PC-9 (cell line): Measurements from ENCODE around the gene CHI3L1. TPM values are rescaled to one million over a fixed set of nuclear protein-coding genes. Genes with fewer than 3 reads are reported as not detected.

Source experiments
- BruUV-seq: library from RNA; stranded (reverse); fragments of 400-500 nt; replicated peaks from 2 replicates; lab custom pipeline; 2021; lab: Mats Ljungman, UMichigan
- CTCF ChIA-PET: fragments of 300-600 bp; sonication (Branson Sonifier 250); formaldehyde crosslinking; loops from one replicate; lab custom pipeline; 2022; ENCODE audit warnings: antibody characterized with exemption; lab: Charles Lee
- POLR2A ChIA-PET: fragments of 300-600 bp; sonication (Branson Sonifier 250); formaldehyde crosslinking; loops from one replicate; lab custom pipeline; 2022; ENCODE audit warnings: antibody characterized with exemption; ENCODE audit not compliant: unreplicated experiment; lab: Charles Lee
- DNase-seq, 2 experiments: peaks; one replicate each; pipeline versions ENCODE4 v3.0.0 to v3.0.0-alpha.2; 2015 to 2022; ENCODE audit warnings: mixed read lengths in 1 of 2
- H2AFZ ChIP-seq: fragments of 200-600 bp; sonication (generic); 2 replicates; pipeline ENCODE4 v1.8.1; 2017; ENCODE audit warnings: antibody characterized with exemption
- H3F3A ChIP-seq: fragments of 200-600 bp; sonication (generic); 2 replicates; pipeline ENCODE4 v1.8.1; 2017; ENCODE audit warnings: antibody characterized with exemption, mild to moderate bottlenecking, low read depth; ENCODE audit not compliant: insufficient read depth
- H3K27ac ChIP-seq: fragments of 200-600 bp; sonication (generic); 2 replicates; pipeline ENCODE4 v1.6.1; 2016; ENCODE audit warnings: mixed run types
- H3K27me3 ChIP-seq: fragments of 200-600 bp; sonication (generic); 2 replicates; pipeline ENCODE4 v1.6.1; 2016; ENCODE audit warnings: low read depth, mixed run types; ENCODE audit not compliant: insufficient read depth
- H3K36me3 ChIP-seq: fragments of 200-600 bp; sonication (generic); 2 replicates; pipeline ENCODE4 v1.6.1; 2016; ENCODE audit warnings: low read depth, mixed run types
- H3K4me1 ChIP-seq: fragments of 200-600 bp; sonication (generic); replicated peaks from 2 replicates; pipeline ENCODE4 v1.6.1; 2016; ENCODE audit warnings: mixed run types; ENCODE audit not compliant: insufficient read depth
- H3K4me2 ChIP-seq: fragments of 200-600 bp; sonication (generic); 2 replicates; pipeline ENCODE4 v1.6.1; 2017; ENCODE audit warnings: mixed run types
- H3K4me3 ChIP-seq: fragments of 200-600 bp; sonication (generic); 2 replicates; pipeline ENCODE4 v1.6.1; 2016; ENCODE audit warnings: mixed run types
- H3K79me2 ChIP-seq: fragments of 200-600 bp; sonication (generic); 2 replicates; pipeline ENCODE4 v1.6.1; 2017; ENCODE audit warnings: low read depth, mixed run types
- H3K9me2 ChIP-seq: fragments of 200-600 bp; sonication (generic); 2 replicates; pipeline ENCODE4 v1.8.1; 2017; ENCODE audit warnings: mild to moderate bottlenecking; ENCODE audit not compliant: insufficient read depth
- H3K9me3 ChIP-seq: fragments of 200-600 bp; sonication (generic); 2 replicates; pipeline ENCODE4 v1.8.1; 2016; ENCODE audit warnings: low read depth; ENCODE audit not compliant: insufficient read depth
- H4K20me1 ChIP-seq: fragments of 200-600 bp; sonication (generic); 2 replicates; pipeline ENCODE4 v1.8.1; 2017; ENCODE audit not compliant: insufficient read depth
- EZH2 ChIP-seq: fragments of 200-600 bp; sonication (generic); IDR thresholded peaks from 2 replicates; pipeline ENCODE4 v1.8.0; 2017; ENCODE audit warnings: antibody characterized with exemption, low read depth
- intact Hi-C: fragments of 100-400 bp; cut with micrococcal nuclease; formaldehyde crosslinking; loops from one replicate; pipeline ENCODE4 v1.10.0; 2022; ENCODE audit not compliant: unreplicated experiment
- total RNA-seq: library from RNA; stranded (reverse); gene quantifications from 2 replicates; pipeline ENCODE4 v1.2.3, GENCODE V29; 2021
- TF ChIP-seq, protein P1 (sequence below): fragments of 200-600 bp; sonication (generic); conservative IDR thresholded peaks from 2 replicates; pipeline ENCODE4 v1.6.1; 2017; ENCODE audit warnings: mixed run types, antibody characterized with exemption, mild to moderate bottlenecking, moderate library complexity

CHI3L1 gene
- total RNA-seq, 1 experiment from 2014 or later = not detected

DNA sequence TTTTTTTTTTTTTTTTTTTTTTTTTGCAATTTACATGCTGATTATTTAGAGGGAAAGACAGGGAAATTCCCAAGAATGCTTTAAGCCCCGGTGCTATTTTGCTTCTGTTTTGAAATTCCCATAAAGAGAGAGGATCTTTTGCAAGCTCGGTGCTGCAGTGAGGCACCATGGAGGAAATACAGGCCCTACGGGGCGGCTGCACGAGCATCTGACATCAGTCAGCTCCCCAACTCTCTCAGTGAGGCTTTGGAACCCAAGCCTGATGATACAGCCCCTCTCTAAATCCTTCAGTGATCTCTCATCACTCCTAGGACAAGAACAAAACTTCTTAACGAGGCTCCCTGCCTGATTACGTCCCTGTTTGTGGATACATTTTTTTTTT is 791 bp upstream of the CHI3L1 start:
- H3K27ac ChIP-seq = no peak overlapping the region
- H4K20me1 ChIP-seq = no peaks in the 10 kb centered on the region
- intact Hi-C loops = no loop called here
- DNase-seq = no peak
- H3F3A ChIP-seq = no peaks in the 10 kb centered on the region
- no peaks in the 10 kb centered on the region for H3K36me3 ChIP-seq
- H3K4me2 ChIP-seq = no peak overlapping the region
- no peaks in the 10 kb centered on the region for H3K27me3 ChIP-seq
- TF ChIP-seq EZH2 = no peak
- TF ChIP-seq, protein P1, sequence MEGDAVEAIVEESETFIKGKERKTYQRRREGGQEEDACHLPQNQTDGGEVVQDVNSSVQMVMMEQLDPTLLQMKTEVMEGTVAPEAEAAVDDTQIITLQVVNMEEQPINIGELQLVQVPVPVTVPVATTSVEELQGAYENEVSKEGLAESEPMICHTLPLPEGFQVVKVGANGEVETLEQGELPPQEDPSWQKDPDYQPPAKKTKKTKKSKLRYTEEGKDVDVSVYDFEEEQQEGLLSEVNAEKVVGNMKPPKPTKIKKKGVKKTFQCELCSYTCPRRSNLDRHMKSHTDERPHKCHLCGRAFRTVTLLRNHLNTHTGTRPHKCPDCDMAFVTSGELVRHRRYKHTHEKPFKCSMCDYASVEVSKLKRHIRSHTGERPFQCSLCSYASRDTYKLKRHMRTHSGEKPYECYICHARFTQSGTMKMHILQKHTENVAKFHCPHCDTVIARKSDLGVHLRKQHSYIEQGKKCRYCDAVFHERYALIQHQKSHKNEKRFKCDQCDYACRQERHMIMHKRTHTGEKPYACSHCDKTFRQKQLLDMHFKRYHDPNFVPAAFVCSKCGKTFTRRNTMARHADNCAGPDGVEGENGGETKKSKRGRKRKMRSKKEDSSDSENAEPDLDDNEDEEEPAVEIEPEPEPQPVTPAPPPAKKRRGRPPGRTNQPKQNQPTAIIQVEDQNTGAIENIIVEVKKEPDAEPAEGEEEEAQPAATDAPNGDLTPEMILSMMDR = no peak
- ChIA-PET POLR2A (no interaction called here), CTCF (no interaction called here)
- no peak overlapping the region for H2AFZ ChIP-seq
- H3K4me3 ChIP-seq = no peak overlapping the region
- no TSS peak for BruUV-seq
- no peaks in the 10 kb centered on the region for H3K4me1 ChIP-seq
- H3K9me3 ChIP-seq = no peaks in the 10 kb centered on the region
- H3K9me2 ChIP-seq = no peaks in the 10 kb centered on the region
- no peaks in the 10 kb centered on the region for H3K79me2 ChIP-seq

DNA sequence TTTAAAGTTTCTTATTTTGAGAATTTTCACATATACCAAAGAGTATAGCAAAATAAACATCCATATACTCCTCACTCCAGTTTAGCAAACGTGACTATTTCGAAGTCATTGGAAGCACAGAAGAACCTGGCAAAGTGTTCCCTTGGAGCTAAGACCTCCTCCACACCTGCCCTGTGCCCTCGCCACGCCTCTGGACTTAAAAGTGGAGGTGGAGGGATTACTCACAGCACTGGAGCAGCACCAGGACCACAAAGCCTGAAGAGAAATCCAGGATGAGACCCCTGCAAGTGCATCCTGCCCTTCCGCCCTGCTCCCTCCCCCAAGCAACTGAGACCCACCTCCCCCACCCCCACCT is 436 bp downstream of the CHI3L1 start:
- CTCF ChIA-PET = interaction anchor here (0.7 kb wide), 1 partner anchor 79 kb away, joined by 3 read pairs; no protein-coding TSS in a partner anchor
- TF ChIP-seq, protein P1 = no peak
- H4K20me1 ChIP-seq = no peaks in the 10 kb centered on the region
- H3K4me2 ChIP-seq = no peak overlapping the region
- no peaks in the 10 kb centered on the region for H3F3A ChIP-seq
- intact Hi-C loops = no loop called here
- BruUV-seq = no TSS peak
- no peak overlapping the region for H3K27ac ChIP-seq
- H2AFZ ChIP-seq = no peak overlapping the region
- no peaks in the 10 kb centered on the region for H3K79me2 ChIP-seq
- POLR2A ChIA-PET = no interaction called here
- H3K27me3 ChIP-seq = no peaks in the 10 kb centered on the region
- no peaks in the 10 kb centered on the region for H3K9me2 ChIP-seq
- no peaks in the 10 kb centered on the region for H3K4me1 ChIP-seq
- no peak overlapping the region for H3K4me3 ChIP-seq
- H3K36me3 ChIP-seq = no peaks in the 10 kb centered on the region
- no peaks in the 10 kb centered on the region for H3K9me3 ChIP-seq
- DNase-seq = no peak

DNA sequence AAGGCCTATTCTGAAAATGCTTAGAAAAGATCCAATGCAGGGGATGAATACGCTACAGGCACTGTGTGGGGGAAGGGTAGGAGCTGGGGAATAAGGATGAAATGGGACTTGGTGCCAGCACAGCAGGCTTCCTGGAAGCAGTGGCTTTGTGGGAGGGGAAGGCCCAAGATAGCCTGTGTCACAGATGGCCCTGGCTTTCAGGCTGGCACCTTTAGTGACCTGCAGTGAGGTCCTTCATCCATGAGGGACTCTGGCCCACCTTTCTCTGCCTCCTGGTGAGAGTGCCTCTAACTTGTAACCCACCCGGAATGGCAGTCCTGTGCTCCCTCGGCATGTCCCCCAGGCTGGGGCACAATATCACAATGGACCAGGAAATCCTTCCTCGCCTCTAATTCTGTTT is 919 bp downstream of the CHI3L1 start:
- TF ChIP-seq, protein P1 = no peak
- TF ChIP-seq EZH2 = no peak
- CTCF ChIA-PET = interaction anchor here (0.7 kb wide), 1 partner anchor 80 kb away, joined by 3 read pairs; no protein-coding TSS in a partner anchor
- Histone ChIP-seq H3K4me2 (no peak overlapping the region), H3K4me1 (no peaks in the 10 kb centered on the region), H3K79me2 (no peaks in the 10 kb centered on the region), H4K20me1 (no peaks in the 10 kb centered on the region), H2AFZ (no peak overlapping the region), H3K36me3 (no peaks in the 10 kb centered on the region), H3K4me3 (no peak overlapping the region), H3K27me3 (no peaks in the 10 kb centered on the region), H3K27ac (no peak overlapping the region), H3F3A (no peaks in the 10 kb centered on the region), H3K9me2 (no peaks in the 10 kb centered on the region), H3K9me3 (no peaks in the 10 kb centered on the region)
- no TSS peak for BruUV-seq
- intact Hi-C loops = no loop called here
- no peak for DNase-seq
- POLR2A ChIA-PET = no interaction called here
